ENCODE measurements around the gene CAPN10. TPM values are rescaled to one million over a fixed set of nuclear protein-coding genes. Genes with fewer than 3 reads are reported as not detected.

The CAPN10 gene
- total RNA-seq, 4 donors from 2014 or later, result 13.4 to 33.3 (median 14.5) TPM

DNA sequence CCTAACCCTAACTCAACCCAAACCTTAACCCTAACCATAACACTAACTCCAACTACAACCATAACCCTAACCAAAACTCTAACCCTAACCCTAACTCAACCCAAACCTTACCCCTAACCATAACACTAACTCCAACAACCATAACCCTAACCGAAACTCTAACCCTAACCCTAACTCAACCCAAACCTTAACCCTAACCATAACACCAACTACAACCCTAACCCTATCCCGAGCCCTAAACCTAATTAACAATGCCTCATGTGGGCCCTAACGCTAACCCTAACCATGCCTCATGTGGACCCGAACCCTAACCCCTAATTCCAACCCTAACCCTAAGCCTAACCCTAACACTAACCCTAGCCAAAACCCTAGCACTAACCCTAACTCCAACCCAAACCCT, 27.2 kb downstream of the CAPN10 start:
- TF ChIP-seq, protein P1, sequence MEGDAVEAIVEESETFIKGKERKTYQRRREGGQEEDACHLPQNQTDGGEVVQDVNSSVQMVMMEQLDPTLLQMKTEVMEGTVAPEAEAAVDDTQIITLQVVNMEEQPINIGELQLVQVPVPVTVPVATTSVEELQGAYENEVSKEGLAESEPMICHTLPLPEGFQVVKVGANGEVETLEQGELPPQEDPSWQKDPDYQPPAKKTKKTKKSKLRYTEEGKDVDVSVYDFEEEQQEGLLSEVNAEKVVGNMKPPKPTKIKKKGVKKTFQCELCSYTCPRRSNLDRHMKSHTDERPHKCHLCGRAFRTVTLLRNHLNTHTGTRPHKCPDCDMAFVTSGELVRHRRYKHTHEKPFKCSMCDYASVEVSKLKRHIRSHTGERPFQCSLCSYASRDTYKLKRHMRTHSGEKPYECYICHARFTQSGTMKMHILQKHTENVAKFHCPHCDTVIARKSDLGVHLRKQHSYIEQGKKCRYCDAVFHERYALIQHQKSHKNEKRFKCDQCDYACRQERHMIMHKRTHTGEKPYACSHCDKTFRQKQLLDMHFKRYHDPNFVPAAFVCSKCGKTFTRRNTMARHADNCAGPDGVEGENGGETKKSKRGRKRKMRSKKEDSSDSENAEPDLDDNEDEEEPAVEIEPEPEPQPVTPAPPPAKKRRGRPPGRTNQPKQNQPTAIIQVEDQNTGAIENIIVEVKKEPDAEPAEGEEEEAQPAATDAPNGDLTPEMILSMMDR (IDR thresholded peaks at IDR 0.05; ENCODE audit: low read depth), result no peak

DNA sequence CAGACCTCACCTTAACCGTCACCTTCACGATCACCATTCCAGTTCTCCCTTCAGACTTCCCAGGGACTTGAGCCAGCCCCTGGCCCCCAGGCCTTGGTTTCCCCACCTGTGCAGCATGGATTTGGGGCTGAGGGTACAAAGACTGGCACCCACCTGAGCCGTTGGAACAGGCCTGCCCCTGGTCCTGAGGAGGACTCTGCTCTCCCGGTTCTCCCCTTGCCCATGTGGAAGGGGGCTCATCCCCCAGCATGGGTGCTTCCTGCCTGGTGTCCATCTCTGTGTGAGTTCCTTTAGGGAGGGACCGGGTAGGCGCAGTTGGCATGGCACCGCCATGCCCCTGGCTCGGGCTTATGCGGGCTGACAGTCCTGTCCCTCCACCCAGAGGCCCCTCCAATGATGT, 27.9 kb downstream of the CAPN10 start:
- TF ChIP-seq, protein P1 (IDR thresholded peaks at IDR 0.05; ENCODE audit: low read depth), result no peak

DNA sequence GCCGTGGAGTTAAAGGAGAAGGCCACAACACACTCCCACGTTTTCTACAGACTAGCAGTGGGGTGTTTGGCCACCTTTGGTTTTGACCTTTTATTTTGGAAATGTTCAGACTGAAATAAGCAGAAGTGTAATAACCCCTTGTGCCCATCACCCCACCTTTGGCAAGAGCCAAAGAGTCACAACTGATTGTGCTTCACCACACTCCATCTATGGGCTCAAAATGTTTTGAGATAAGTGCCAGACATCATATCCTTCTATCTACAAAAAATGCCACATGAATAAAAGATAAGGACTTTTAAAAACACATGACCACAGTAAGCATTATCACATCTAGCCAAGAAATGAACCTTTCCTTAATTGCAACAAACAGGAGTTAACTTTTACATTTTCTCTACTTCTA, 28.9 kb downstream of the CAPN10 start:
- TF ChIP-seq, protein P1 (IDR thresholded peaks at IDR 0.05; ENCODE audit: low read depth), result no peak

DNA sequence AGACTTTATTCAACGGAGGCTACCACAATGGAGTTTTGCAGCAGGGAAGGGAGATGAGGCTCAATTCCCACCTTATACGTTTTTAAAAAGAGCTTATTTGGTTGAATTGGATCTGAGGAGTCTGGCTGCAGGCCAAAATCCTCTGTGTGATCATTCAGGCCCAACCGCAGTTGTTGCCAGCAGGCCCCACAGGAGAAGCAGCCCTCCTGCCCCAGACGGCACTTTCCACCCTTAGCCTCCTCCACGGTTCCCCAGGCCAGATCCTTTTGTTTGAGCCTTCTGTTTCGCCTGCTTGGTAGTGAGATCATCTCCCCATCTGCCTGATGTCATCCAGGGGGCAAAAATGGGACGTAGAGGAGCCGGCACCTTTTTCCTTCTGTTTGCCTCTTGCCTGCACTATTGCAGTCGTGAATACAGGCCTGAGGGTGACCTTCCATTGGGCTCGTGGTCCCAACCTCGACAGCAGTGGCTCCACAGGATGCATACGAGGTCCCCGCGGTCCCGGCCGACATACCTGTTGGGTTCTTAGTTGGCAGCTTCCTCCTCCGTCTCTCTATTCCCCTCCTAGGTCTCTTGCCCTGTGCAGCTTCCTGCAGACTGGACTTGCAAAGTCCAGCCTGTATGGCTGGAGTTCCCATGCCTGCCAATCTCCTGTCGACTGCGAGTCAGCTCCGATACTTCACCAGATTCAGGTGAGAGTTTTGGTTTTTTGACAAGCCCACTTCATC, 29.4 kb downstream of the CAPN10 start:
- TF ChIP-seq, protein P1 (IDR thresholded peaks at IDR 0.05; ENCODE audit: low read depth), result no peak

DNA sequence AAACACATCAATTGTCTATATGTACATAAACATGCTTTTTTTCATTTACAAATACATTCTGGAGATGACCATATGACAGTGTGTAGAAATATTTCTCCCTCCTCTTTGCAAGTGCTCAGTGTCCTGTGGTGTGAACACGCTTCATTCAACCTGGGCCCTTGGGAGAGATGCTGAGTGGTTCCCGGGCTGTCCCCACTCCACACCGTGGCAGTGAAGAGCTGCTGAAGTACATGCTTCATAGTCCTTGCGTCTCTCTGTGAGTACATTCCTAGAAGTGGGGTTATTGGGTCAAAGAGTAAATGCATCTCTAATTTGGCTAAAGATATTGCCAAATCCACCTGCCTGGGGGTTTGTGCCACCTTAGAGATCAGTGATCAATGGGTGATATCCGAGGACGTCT, 32.2 kb downstream of the CAPN10 start:
- TF ChIP-seq, protein P1 (IDR thresholded peaks at IDR 0.05; ENCODE audit: low read depth), result no peak

DNA sequence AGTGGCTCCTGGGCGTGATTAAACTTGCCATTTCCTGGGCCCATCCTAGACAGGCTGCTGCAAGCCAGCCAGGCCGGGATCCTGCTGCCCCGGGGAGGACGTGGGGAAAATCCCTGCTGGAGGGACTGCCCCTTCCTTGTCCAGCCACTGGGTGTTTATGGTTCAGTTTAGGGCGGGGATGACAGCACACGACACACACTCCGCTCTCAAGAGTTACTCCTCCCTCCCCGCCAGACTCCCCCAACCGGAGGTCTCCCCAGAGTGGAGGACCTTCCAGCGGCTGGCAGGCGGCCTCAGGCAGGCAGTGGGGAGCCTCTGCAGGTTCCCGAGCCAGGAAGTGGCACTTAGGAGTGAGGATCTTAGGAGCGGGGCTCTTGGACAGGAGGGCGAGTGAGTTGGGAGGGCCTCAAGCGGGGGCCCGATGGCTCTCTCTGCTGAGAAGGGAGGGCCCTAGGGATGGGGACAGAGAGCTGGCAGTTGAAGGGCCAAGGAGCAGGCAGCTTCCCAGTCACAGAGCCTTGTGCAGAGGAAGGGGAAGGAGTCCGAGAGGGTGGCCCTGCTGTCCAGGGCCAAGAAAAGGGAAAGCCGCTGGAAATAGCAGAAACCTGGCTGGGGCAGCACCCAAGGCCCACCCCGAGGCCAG, 33.1 kb downstream of the CAPN10 start:
- TF ChIP-seq, protein P1 (IDR thresholded peaks at IDR 0.05; ENCODE audit: low read depth), result no peak

DNA sequence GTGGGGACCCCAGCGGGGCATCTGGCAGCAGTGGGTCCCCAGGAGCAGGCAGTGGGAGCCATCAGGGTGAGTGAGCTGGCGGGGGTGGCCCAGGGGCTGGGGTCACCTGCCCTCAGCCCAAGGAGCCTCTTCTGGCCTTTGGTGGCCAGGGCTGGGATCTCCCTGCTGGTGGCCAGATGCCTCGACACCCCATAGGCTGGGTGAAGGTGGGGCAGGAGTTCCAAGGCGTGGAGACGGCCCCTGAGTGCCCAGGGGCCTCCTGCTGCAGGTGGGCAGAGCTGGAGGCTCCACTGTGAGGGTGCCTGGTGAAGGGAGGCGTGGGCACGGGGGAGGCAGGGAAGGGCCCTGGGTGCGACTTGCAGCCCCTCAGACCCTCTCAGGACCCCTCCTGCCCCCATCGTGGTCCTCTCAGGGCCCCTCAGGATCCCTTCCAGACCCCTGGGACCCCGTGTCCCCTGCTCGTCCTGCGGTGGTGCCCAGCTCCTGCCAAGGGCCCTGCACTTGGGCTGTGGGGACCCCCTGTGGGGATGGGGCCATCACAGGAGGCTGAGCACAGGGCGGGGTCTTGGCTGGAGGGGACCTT, 33.7 kb downstream of the CAPN10 start:
- TF ChIP-seq, protein P1 (IDR thresholded peaks at IDR 0.05; ENCODE audit: low read depth), result no peak
